ENCODE measurements around the gene PEX14. TPM values are rescaled to one million over a fixed set of nuclear protein-coding genes. Genes with fewer than 3 reads are reported as not detected.

PEX14 gene
- polyA plus RNA-seq, 3 donors, result 2.2 to 8.8 (median 2.7) TPM

GRCh38 chr1:10665226-10665625 is 190.5 kb downstream of the PEX14 start:
- no peaks in the 10 kb centered on the region for H3K79me2 ChIP-seq (ENCODE audit: insufficient read depth, low read length)
- H3K4me2 ChIP-seq (replicated peaks; ENCODE audit: extremely low read depth, low read length, poor library complexity, severe bottlenecking), result no peak overlapping the region
- WGBS (ENCODE audit: insufficient coverage), result 93% methylated on average over 26 of the region's 31 CpGs
- H3K4me1 ChIP-seq (ENCODE audit: control insufficient read depth in 1 of 2, insufficient read depth in 2 of 2, low read length in 2 of 2), result no peaks in the 10 kb centered on the region
- H3K27ac ChIP-seq (ENCODE audit: low read depth in 1 of 2, low read length in 2 of 2), result no peak overlapping the region
- H3K4me3 ChIP-seq (replicated peaks in 1 of 3; ENCODE audit: low read depth in 2 of 3, low read length in 3 of 3), result no peak overlapping the region
- TF ChIP-seq CTCF (IDR thresholded peaks at IDR 0.05), result no peak
- Mint-ChIP-seq H3K9me3 (no peaks in the 10 kb centered on the region), H3K27me3 (ENCODE audit: low read depth in 3 of 3) (peaks cover 0 to 1% (median 0%) of the 10 kb centered on the region in 3 donors), H3K27ac (no peak overlapping the region), H3K4me1 (no peaks in the 10 kb centered on the region), H3K4me3 (no peak overlapping the region), H3K36me3 (no peaks in the 10 kb centered on the region)
- intact Hi-C loops (cut with micrococcal nuclease), result no loop called here
- no peaks in the 10 kb centered on the region for H3K36me3 ChIP-seq (replicated peaks in 1 of 2; ENCODE audit: control insufficient read depth in 1 of 2, insufficient read depth in 2 of 2, low read length in 2 of 2)
- no peak overlapping the region for H3K9ac ChIP-seq (ENCODE audit: insufficient read depth, low read length, poor library complexity, severe bottlenecking)
- no peaks in the 10 kb centered on the region for H4K20me1 ChIP-seq (ENCODE audit: insufficient read depth, low read length)
- H3K27me3 ChIP-seq (ENCODE audit: control insufficient read depth in 2 of 2, insufficient read depth in 2 of 2, low read length in 2 of 2), result no peaks in the 10 kb centered on the region
- H2AFZ ChIP-seq (ENCODE audit: insufficient read depth, low read depth, low read length, poor library complexity, severe bottlenecking), result no peak overlapping the region
- no peak for DNase-seq
- H3K9me3 ChIP-seq (replicated peaks in 1 of 2; ENCODE audit: control insufficient read depth in 1 of 2, insufficient read depth in 1 of 2, low read length in 2 of 2), result no peaks in the 10 kb centered on the region

- Histone ChIP-seq H3K4me1 (ENCODE audit: control insufficient read depth in 1 of 2, insufficient read depth in 2 of 2, low read length in 2 of 2) (no peaks in the 10 kb centered on the region), H2AFZ (ENCODE audit: insufficient read depth, low read depth, low read length, poor library complexity, severe bottlenecking) (no peak overlapping the region), H3K9me3 (replicated peaks in 1 of 2; ENCODE audit: control insufficient read depth in 1 of 2, insufficient read depth in 1 of 2, low read length in 2 of 2) (no peaks in the 10 kb centered on the region), H4K20me1 (ENCODE audit: insufficient read depth, low read length) (no peaks in the 10 kb centered on the region), H3K27ac (ENCODE audit: low read depth in 1 of 2, low read length in 2 of 2) (no peak overlapping the region), H3K4me2 (replicated peaks; ENCODE audit: extremely low read depth, low read length, poor library complexity, severe bottlenecking) (no peak overlapping the region), H3K4me3 (replicated peaks in 1 of 3; ENCODE audit: low read depth in 2 of 3, low read length in 3 of 3) (no peak overlapping the region), H3K36me3 (replicated peaks in 1 of 2; ENCODE audit: control insufficient read depth in 1 of 2, insufficient read depth in 2 of 2, low read length in 2 of 2) (no peaks in the 10 kb centered on the region), H3K79me2 (ENCODE audit: insufficient read depth, low read length) (no peaks in the 10 kb centered on the region), H3K27me3 (ENCODE audit: control insufficient read depth in 2 of 2, insufficient read depth in 2 of 2, low read length in 2 of 2) (no peaks in the 10 kb centered on the region), H3K9ac (ENCODE audit: insufficient read depth, low read length, poor library complexity, severe bottlenecking) (no peak overlapping the region)
- Mint-ChIP-seq H3K4me1 (peaks cover 1% of the 10 kb centered on the region), H3K27ac (no peak overlapping the region), H3K4me3 (no peak overlapping the region), H3K27me3 (ENCODE audit: low read depth in 3 of 3) (peaks cover under 1 to 6% (median under 1%) of the 10 kb centered on the region in 3 donors), H3K9me3 (no peaks in the 10 kb centered on the region), H3K36me3 (no peaks in the 10 kb centered on the region)
- WGBS (ENCODE audit: insufficient coverage), result 87% methylated on average over 36 of the region's 36 CpGs
- no peak for DNase-seq
- no peak for TF ChIP-seq CTCF (IDR thresholded peaks at IDR 0.05)
- intact Hi-C loops (cut with micrococcal nuclease), result no loop called here
Measured at GRCh38 chr1:10665930-10666850, 191.4 kb downstream of the PEX14 start.

Data from CD14-positive monocyte (primary cell).